DLD1 (cell line): ENCODE results near the gene BRD3.

Experiments used
- in situ Hi-C: cut with HindIII; loops from 2 replicates; pipeline ENCODE4 v1.10.0; 2017; ENCODE audit warnings: low sequenced_read_pairs

BRD3 gene

GRCh38 chr9:134066913-134067851 is 644 bp downstream of the BRD3 start:
- in situ Hi-C loops = no loop called here

GRCh38 chr9:134066526-134066912 is 1.3 kb downstream of the BRD3 start:
- in situ Hi-C loops = no loop called here

GRCh38 chr9:134065612-134066419 is 2.0 kb downstream of the BRD3 start:
- in situ Hi-C loops = no loop called here

GRCh38 chr9:134064711-134065110 is 3.1 kb downstream of the BRD3 start:
- in situ Hi-C loops = no loop called here

- in situ Hi-C loops = no loop called here
Observed at GRCh38 chr9:134063571-134064450, 4.0 kb downstream of the BRD3 start.

GRCh38 chr9:134063088-134063570 is 4.7 kb downstream of the BRD3 start:
- in situ Hi-C loops = no loop called here

GRCh38 chr9:134062461-134063087 is 5.3 kb downstream of the BRD3 start:
- in situ Hi-C loops = no loop called here

- in situ Hi-C loops = no loop called here
Observed at GRCh38 chr9:134061688-134062371, 6.0 kb downstream of the BRD3 start.

GRCh38 chr9:134061019-134061687 is 6.7 kb downstream of the BRD3 start:
- in situ Hi-C loops = no loop called here

GRCh38 chr9:134060546-134060945 is 7.3 kb downstream of the BRD3 start:
- in situ Hi-C loops = no loop called here

- in situ Hi-C loops = no loop called here
Observed at GRCh38 chr9:134059661-134060395, 8.0 kb downstream of the BRD3 start.

- in situ Hi-C loops = no loop called here
Observed at GRCh38 chr9:134059188-134059641, 8.6 kb downstream of the BRD3 start.

- in situ Hi-C loops = no loop called here
Observed at GRCh38 chr9:134058716-134059115, 9.1 kb downstream of the BRD3 start.

GRCh38 chr9:134057751-134058701 is 9.8 kb downstream of the BRD3 start:
- in situ Hi-C loops = no loop called here

- in situ Hi-C loops = no loop called here
Observed at GRCh38 chr9:134057307-134057657, 10.5 kb downstream of the BRD3 start.

GRCh38 chr9:134056483-134057306 is 11.1 kb downstream of the BRD3 start:
- in situ Hi-C loops = no loop called here
